ENCODE measurements around the gene FALEC.

Gene FALEC

GRCh38 chr1:150582371-150582770 is 66.8 kb downstream of the FALEC start:
- no peak overlapping the region for H3K4me3 ChIP-seq (ENCODE audit: low read depth, low read length)
- no peak for TF ChIP-seq CTCF (IDR thresholded peaks at IDR 0.05; ENCODE audit: borderline replicate concordance, insufficient read depth, low read depth, low read length)
